ENCODE data around the gene PRICKLE2. TPM values are rescaled to one million over a fixed set of nuclear protein-coding genes. Genes with fewer than 3 reads are reported as not detected.

Gene PRICKLE2
- total RNA-seq, 1 experiment from 2014 or later: 3.2 TPM

DNA sequence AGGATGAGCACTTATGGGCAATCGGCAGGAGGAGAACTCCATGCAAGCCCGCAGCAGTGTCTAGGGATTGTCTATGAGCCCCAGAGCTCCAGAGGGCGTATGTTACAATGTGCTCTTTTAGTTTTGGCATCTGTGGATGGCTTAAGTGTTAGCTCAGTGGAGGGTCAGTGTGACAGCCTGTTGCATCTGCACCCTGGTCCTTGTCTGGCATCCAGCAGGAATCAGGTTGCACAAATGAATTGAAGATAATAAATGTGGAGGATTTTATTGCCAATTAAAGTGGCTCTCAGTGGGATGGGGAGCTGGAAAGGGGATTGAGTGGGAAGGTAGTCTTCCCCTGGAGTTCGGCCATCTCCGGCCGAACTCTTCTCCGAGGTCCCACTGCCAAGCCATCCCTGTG, 11.8 kb upstream of the PRICKLE2 start:
- Histone ChIP-seq H3K79me1 (ENCODE audit: insufficient read depth, low read depth, low read length, poor library complexity, severe bottlenecking) (no peaks in the 10 kb centered on the region), H4K5ac (ENCODE audit: insufficient read length, low read depth, low read length) (no peak overlapping the region), H3K79me2 (ENCODE audit: insufficient read depth, low read length) (no peaks in the 10 kb centered on the region), H3K56ac (ENCODE audit: insufficient read length, low read depth, low read length) (no peak overlapping the region), H2BK5ac (ENCODE audit: insufficient read length, low read length) (no peak overlapping the region), H3K4ac (ENCODE audit: low read depth, low read length) (no peak overlapping the region), H3K4me1 (ENCODE audit: insufficient read depth, low read length) (no peaks in the 10 kb centered on the region; the same call in 1 of the 2 replicates), H3K27ac (ENCODE audit: insufficient read length, low read depth, low read length) (no peak overlapping the region), H3K23me2 (ENCODE audit: insufficient read length, low read depth, low read length, poor library complexity, severe bottlenecking) (no peaks in the 10 kb centered on the region), H3K4me2 (ENCODE audit: insufficient read depth, insufficient read length, low read length) (no peak overlapping the region), H4K20me1 (ENCODE audit: control insufficient read depth, insufficient read depth, insufficient read length) (no peaks in the 10 kb centered on the region), H2BK12ac (ENCODE audit: insufficient read length, low read depth, low read length) (no peak overlapping the region), H3K9me3 (ENCODE audit: control insufficient read depth, low read depth, low read length) (no peaks in the 10 kb centered on the region), H2BK15ac (ENCODE audit: low read depth, low read length) (no peak overlapping the region), H3T11ph (ENCODE audit: low read length) (no peak overlapping the region), H2BK20ac (ENCODE audit: low read depth, low read length, poor library complexity, severe bottlenecking) (no peak overlapping the region), H3K18ac (ENCODE audit: insufficient read length, low read depth, low read length) (no peak overlapping the region), H2BK120ac (ENCODE audit: low read depth, low read length, poor library complexity, severe bottlenecking) (no peak overlapping the region), H3K23ac (ENCODE audit: insufficient read length, low read depth, low read length) (no peak overlapping the region), H4K91ac (ENCODE audit: insufficient read length, low read depth, low read length) (no peak overlapping the region), H2AFZ (ENCODE audit: low read length) (no peak overlapping the region), H4K8ac (replicated peaks; ENCODE audit: insufficient read length, low read depth, low read length) (no peak overlapping the region), H3K27me3 (ENCODE audit: insufficient read depth, low read length) (no peaks in the 10 kb centered on the region), H3K9ac (ENCODE audit: extremely low read depth, insufficient read length, low read length) (no peak overlapping the region), H3K14ac (ENCODE audit: insufficient read depth, low read length) (no peak overlapping the region), H2AK5ac (ENCODE audit: insufficient read length, low read length) (no peak overlapping the region)
- no peak for DNase-seq
- Mint-ChIP-seq H3K27ac (no peak overlapping the region), H3K4me3 (no peak overlapping the region), H3K27me3 (ENCODE audit: low read depth) (peaks cover 5% of the 10 kb centered on the region; the same call in 1 of the 2 replicates), H3K4me1 (peaks cover 22 to 30% of the 10 kb centered on the region in 2 experiments), H3K36me3 (ENCODE audit: insufficient read depth in 1 of 3, low read depth in 3 of 3) (peaks cover 7 to 15% (median 11%) of the 10 kb centered on the region in 3 experiments), H3K9me3 (peaks cover 11 to 14% of the 10 kb centered on the region in 2 experiments)
- WGBS (ENCODE audit: extremely low coverage, insufficient read length, low lambda C conversion rate): no CpG with 5 or more reads among the region's 7 CpGs
- TF ChIP-seq, protein P1, sequence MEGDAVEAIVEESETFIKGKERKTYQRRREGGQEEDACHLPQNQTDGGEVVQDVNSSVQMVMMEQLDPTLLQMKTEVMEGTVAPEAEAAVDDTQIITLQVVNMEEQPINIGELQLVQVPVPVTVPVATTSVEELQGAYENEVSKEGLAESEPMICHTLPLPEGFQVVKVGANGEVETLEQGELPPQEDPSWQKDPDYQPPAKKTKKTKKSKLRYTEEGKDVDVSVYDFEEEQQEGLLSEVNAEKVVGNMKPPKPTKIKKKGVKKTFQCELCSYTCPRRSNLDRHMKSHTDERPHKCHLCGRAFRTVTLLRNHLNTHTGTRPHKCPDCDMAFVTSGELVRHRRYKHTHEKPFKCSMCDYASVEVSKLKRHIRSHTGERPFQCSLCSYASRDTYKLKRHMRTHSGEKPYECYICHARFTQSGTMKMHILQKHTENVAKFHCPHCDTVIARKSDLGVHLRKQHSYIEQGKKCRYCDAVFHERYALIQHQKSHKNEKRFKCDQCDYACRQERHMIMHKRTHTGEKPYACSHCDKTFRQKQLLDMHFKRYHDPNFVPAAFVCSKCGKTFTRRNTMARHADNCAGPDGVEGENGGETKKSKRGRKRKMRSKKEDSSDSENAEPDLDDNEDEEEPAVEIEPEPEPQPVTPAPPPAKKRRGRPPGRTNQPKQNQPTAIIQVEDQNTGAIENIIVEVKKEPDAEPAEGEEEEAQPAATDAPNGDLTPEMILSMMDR (conservative IDR thresholded peaks at IDR 0.05): no peak
